Smooth muscle cell (in vitro differentiated cells): Measurements from ENCODE around the gene KLHL21. TPM values are rescaled to one million over a fixed set of nuclear protein-coding genes. Genes with fewer than 3 reads are reported as not detected.

Experiments
- DNase-seq: peaks from one replicate; lab custom pipeline; 2025; ENCODE audit not compliant: unreplicated experiment; lab: John Stamatoyannopoulos, UW
- H2AFZ ChIP-seq: fragments of 200-600 bp; sonication (generic); 2 replicates; pipeline ENCODE4 v1.6.0; 2016; ENCODE audit warnings: antibody characterized with exemption, low read depth, mild to moderate bottlenecking
- H3F3A ChIP-seq: fragments of 200-600 bp; sonication (generic); 2 replicates; pipeline ENCODE4 v1.6.0; 2017; ENCODE audit warnings: antibody characterized with exemption, low read depth
- H3K27ac ChIP-seq: fragments of 200-600 bp; sonication (generic); 2 replicates; pipeline ENCODE4 v1.5.1; 2016; ENCODE audit warnings: low read depth, mild to moderate bottlenecking
- H3K27me3 ChIP-seq: fragments of 200-600 bp; sonication (generic); 2 replicates; pipeline ENCODE4 v1.6.1; 2016; ENCODE audit warnings: low read depth, mild to moderate bottlenecking
- H3K36me3 ChIP-seq: fragments of 200-600 bp; sonication (generic); 2 replicates; pipeline ENCODE4 v1.5.1; 2016; ENCODE audit warnings: low read depth
- H3K4me1 ChIP-seq: fragments of 200-600 bp; sonication (generic); 2 replicates; pipeline ENCODE4 v1.5.1; 2016; ENCODE audit warnings: low read depth
- H3K4me2 ChIP-seq: fragments of 200-600 bp; sonication (generic); 2 replicates; pipeline ENCODE4 v1.6.0; 2016; ENCODE audit warnings: mild to moderate bottlenecking
- H3K4me3 ChIP-seq: fragments of 200-600 bp; sonication (generic); 2 replicates; pipeline ENCODE4 v1.5.1; 2016; ENCODE audit warnings: mild to moderate bottlenecking
- H3K79me2 ChIP-seq: fragments of 200-600 bp; sonication (generic); 2 replicates; pipeline ENCODE4 v1.6.0; 2016; ENCODE audit warnings: low read depth, mild to moderate bottlenecking
- H3K9ac ChIP-seq: fragments of 200-600 bp; sonication (generic); 2 replicates; pipeline ENCODE4 v1.6.0; 2016; ENCODE audit warnings: low read depth
- H3K9me3 ChIP-seq: fragments of 200-600 bp; sonication (generic); replicated peaks from 2 replicates; pipeline ENCODE4 v1.5.1; 2016; ENCODE audit warnings: low read depth
- H4K20me1 ChIP-seq: fragments of 200-600 bp; sonication (generic); 2 replicates; pipeline ENCODE4 v1.6.0; 2016; ENCODE audit warnings: low read depth
- WGBS: methylation state at CpG from one replicate; pipeline ENCODE4 v1.1.7; 2016; ENCODE audit warnings: low lambda C conversion rate; 5-methylcytosine and 5-hydroxymethylcytosine counted together
- polyA plus RNA-seq: library from polyadenylated mRNA; unstranded; fragments of >200 nt; fragmentation: Nextera tagmentation; extraction: Ambion mirVana; gene quantifications from 2 replicates; pipeline ENCODE4 v1.2.1, GENCODE V29; 2016
- total RNA-seq: library from RNA; depleted of rRNA; stranded (reverse); fragments of >200 nt; gene quantifications from 2 replicates; pipeline ENCODE4 v1.2.3, GENCODE V29; 2014
- TF ChIP-seq, protein P1 (sequence below): fragments of 200-600 bp; sonication (generic); IDR thresholded peaks from 2 replicates; pipeline ENCODE4 v1.5.1; 2017; ENCODE audit warnings: borderline replicate concordance, mild to moderate bottlenecking, antibody characterized with exemption; ENCODE audit not compliant: insufficient read depth, poor library complexity, severe bottlenecking

Gene KLHL21
- total and polyA plus RNA-seq, 2 experiments from 2014 or later = 12.6 to 13.2 TPM

DNA sequence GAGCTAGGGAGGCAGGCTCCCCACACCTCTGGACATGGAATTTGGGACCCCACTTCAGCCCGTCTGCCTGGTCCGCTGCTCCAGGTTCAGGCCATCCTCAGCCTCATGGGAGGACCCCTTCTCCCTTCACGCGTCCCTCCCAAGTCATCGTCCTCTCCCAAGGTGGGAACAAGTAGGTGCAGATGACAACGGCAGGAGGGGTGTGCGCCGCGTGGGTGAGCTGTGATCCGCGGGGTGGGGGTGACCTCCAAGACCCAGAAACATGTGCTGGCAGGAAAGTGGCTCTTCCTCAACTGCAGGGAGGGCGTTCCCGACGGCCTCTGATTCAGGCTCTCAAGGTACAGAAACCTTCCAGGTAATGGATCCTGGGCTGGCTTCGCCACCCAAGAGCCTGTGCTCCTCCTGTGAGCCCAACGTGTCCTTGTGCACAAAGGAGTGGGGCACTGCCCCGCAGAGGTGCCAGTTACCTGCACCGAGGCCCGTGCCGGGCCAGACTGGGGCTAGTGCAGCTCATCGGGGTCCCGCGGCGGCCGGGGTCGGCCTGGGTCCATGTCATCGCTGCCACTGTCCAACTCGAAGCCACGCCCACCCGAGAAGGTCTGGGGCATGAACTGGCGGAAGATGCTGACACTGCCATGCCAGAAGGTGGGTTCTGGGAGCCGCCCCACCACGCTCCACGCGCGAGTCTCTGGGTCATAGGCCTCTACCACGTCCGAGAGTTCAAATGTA is 9.6 kb downstream of the KLHL21 start:
- Histone ChIP-seq H3K4me2 (no peak overlapping the region), H3K79me2 (peaks cover 10% of the 10 kb centered on the region), H3K27ac (no peak overlapping the region), H3K27me3 (no peaks in the 10 kb centered on the region), H3K4me3 (no peak overlapping the region), H3K4me1 (no peaks in the 10 kb centered on the region), H3K9ac (no peak overlapping the region), H3F3A (no peaks in the 10 kb centered on the region), H3K36me3 (no peaks in the 10 kb centered on the region), H3K9me3 (no peaks in the 10 kb centered on the region), H4K20me1 (peaks cover 57% of the 10 kb centered on the region), H2AFZ (no peak overlapping the region)
- TF ChIP-seq, protein P1, sequence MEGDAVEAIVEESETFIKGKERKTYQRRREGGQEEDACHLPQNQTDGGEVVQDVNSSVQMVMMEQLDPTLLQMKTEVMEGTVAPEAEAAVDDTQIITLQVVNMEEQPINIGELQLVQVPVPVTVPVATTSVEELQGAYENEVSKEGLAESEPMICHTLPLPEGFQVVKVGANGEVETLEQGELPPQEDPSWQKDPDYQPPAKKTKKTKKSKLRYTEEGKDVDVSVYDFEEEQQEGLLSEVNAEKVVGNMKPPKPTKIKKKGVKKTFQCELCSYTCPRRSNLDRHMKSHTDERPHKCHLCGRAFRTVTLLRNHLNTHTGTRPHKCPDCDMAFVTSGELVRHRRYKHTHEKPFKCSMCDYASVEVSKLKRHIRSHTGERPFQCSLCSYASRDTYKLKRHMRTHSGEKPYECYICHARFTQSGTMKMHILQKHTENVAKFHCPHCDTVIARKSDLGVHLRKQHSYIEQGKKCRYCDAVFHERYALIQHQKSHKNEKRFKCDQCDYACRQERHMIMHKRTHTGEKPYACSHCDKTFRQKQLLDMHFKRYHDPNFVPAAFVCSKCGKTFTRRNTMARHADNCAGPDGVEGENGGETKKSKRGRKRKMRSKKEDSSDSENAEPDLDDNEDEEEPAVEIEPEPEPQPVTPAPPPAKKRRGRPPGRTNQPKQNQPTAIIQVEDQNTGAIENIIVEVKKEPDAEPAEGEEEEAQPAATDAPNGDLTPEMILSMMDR = no peak
- DNase-seq = no peak
- 98% methylated on average over 36 of the region's 38 CpGs for WGBS

DNA sequence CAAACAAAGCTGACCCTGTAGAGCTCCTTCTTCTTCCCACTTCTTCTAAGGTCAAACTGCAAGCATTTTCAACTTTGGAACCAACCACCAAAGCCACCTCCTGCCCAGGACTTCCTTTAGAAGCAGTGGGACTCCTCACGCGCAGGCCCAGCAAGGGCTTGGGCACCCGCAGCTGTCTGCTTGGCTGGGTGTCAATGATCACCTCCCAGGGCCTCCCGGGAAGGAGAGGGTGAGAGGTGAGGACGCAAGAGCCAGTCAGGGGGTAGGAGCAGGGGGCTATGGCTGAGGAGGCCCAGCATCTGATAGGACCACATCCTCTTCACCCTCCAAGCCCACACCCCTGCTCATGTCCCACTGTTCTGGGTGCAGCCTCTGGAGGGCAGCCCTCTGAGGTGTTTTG is 10.2 kb downstream of the KLHL21 start:
- Histone ChIP-seq H3K9ac (no peak overlapping the region), H4K20me1 (peaks cover 51% of the 10 kb centered on the region), H2AFZ (no peak overlapping the region), H3K4me3 (no peak overlapping the region), H3K4me1 (no peaks in the 10 kb centered on the region), H3F3A (no peaks in the 10 kb centered on the region), H3K4me2 (no peak overlapping the region), H3K9me3 (no peaks in the 10 kb centered on the region), H3K36me3 (no peaks in the 10 kb centered on the region), H3K79me2 (peaks cover 5% of the 10 kb centered on the region), H3K27me3 (no peaks in the 10 kb centered on the region), H3K27ac (no peak overlapping the region)
- TF ChIP-seq, protein P1 = no peak
- WGBS = 59% methylated on average over 5 of the region's 5 CpGs
- no peak for DNase-seq

DNA sequence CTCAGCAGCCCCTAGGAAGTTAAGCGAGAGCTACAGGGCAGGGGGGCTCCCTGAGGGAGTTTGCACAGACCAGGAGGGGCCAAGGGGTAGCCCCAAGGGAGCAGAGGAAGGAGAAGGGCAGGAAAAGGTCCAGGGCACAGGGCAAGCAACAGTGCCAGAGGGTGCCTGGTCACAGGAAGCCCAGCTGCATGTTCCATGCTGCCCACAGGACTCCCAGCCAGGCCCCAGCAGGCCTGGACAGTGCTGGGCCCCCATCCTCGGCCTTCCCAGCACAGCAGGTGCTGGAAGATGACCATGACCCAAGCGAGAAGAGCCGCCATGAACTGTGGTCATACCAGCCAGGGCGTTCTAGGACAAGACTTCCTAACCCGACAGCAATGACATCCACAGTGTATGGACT is 11.0 kb downstream of the KLHL21 start:
- Histone ChIP-seq H3K4me3 (no peak overlapping the region), H3K4me2 (no peak overlapping the region), H3K79me2 (peaks cover 2% of the 10 kb centered on the region), H3K27me3 (no peaks in the 10 kb centered on the region), H3F3A (no peaks in the 10 kb centered on the region), H3K9ac (no peak overlapping the region), H2AFZ (no peak overlapping the region), H3K4me1 (no peaks in the 10 kb centered on the region), H3K36me3 (no peaks in the 10 kb centered on the region), H3K27ac (no peak overlapping the region), H4K20me1 (peaks cover 43% of the 10 kb centered on the region), H3K9me3 (no peaks in the 10 kb centered on the region)
- DNase-seq = no peak
- WGBS = 84% methylated on average over 6 of the region's 6 CpGs
- TF ChIP-seq, protein P1 = no peak

DNA sequence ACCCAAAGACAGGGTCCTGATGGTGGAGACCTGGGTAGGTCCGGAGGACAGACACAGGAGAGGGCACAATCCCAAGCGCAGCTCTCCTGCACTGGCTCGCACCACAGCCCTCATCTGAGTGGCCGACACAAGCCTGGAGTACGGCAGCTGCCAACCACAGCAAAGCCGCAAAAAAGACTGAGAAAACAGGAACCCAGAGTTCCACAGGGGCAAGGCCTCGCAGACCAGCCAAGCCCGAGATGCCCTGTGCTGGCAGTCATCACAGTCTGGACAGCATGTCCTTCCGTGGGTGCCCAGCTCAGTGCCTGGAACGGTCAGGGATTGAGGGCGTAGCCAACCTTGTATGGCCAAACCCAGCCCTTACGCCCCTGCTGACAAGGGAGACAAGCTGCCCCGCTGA is 11.4 kb downstream of the KLHL21 start:
- peaks cover 39% of the 10 kb centered on the region for H4K20me1 ChIP-seq
- H3K79me2 ChIP-seq = no peaks in the 10 kb centered on the region
- H3K4me2 ChIP-seq = no peak overlapping the region

More for the DNA sequence above, 11.4 kb downstream of the KLHL21 start:
- DNase-seq = no peak
- TF ChIP-seq, protein P1 = no peak
- Histone ChIP-seq H3K4me3 (no peak overlapping the region), H3K4me1 (no peaks in the 10 kb centered on the region), H2AFZ (no peak overlapping the region), H3K27me3 (no peaks in the 10 kb centered on the region), H3K27ac (no peak overlapping the region), H3F3A (no peaks in the 10 kb centered on the region), H3K9ac (no peak overlapping the region), H3K9me3 (no peaks in the 10 kb centered on the region), H3K36me3 (no peaks in the 10 kb centered on the region)
- 96% methylated on average over 13 of the region's 13 CpGs for WGBS
